IPS DF 4.7 (cell line): Measurements from ENCODE around the gene RPL7A.
"Not testable (repeated sequence)": the region's sequence is repeated elsewhere in the genome, so short reads cannot be mapped to it uniquely, and the experiment has no call there.

Experiments
- DNase-seq: peaks from one replicate; pipeline ENCODE4 v3.0.0-alpha.2; 2013; ENCODE audit warnings: low spot score; ENCODE audit errors: extremely low read depth

The RPL7A gene

DNA sequence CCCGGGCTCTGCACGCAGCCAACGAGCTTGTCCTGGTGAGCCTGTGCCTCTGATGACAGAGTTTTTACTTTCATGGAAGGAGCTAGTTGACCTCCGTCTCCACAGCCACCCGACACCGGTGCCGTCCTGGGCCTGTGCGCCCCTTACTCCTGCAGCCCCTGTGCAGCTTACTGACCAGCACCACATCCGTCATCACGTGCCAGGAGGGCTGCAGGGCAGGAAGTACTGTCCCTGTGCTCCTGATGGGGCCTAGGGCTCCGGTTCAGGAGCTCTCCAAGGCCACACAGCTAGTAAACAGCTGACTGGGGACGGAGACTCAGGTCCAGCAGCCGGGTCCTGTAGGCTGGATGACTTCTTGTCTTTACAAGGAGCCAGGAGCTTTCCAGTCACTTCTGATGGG is 38.3 kb downstream of the RPL7A start:
- no peak for DNase-seq

GRCh38 chr9:133387680-133388079 is 39.7 kb downstream of the RPL7A start:
- DNase-seq = no peak

GRCh38 chr9:133389025-133389557 is 41.1 kb downstream of the RPL7A start:
- no peak for DNase-seq

DNA sequence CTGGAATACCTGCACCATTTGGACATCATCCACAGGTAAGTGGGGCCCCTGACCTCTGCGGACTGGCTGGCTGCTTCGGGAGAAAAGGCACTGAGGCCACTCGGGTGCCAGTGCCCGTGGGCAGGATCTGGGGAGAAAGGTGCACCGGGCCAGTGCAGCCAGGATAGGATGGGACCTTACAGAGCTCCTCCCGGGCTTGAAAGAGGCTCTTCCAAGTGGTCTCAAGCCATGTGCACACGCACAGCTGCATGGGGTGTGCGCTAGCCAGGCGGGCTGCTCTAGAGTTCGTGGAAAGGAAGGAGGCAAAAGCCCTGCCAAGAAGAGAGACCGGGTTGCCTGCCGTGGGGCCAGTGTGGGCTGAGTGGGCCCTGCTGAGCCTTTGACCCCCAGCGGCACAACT is 41.5 kb downstream of the RPL7A start:
- no peak for DNase-seq

GRCh38 chr9:133390713-133391112 is 42.7 kb downstream of the RPL7A start:
- no peak for DNase-seq

DNA sequence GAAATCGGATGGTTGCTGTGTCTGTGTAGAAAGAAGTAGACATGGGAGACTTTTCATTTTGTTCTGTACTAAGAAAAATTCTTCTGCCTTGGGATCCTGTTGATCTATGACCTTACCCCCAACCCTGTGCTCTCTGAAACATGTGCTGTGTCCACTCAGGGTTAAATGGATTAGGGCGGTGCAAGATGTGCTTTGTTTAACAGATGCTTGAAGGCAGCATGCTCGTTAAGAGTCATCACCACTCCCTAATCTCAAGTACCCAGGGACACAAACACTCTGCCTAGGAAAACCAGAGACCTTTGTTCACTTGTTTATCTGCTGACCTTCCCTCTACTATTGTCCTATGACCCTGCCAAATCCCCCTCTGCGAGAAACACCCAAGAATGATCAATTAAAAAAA is 43.4 kb downstream of the RPL7A start:
- DNase-seq = not testable (repeated sequence)

- DNase-seq = not testable (repeated sequence)
Observed at GRCh38 chr9:133392308-133392707, 44.3 kb downstream of the RPL7A start.

- no peak for DNase-seq
Observed at GRCh38 chr9:133393399-133393798, 45.4 kb downstream of the RPL7A start.

- no peak for DNase-seq
Observed at GRCh38 chr9:133394687-133395271, 46.8 kb downstream of the RPL7A start.

- DNase-seq = no peak
Observed at GRCh38 chr9:133396952-133397351, 48.9 kb downstream of the RPL7A start.

- DNase-seq = no peak
Observed at GRCh38 chr9:133397370-133397769, 49.4 kb downstream of the RPL7A start.

DNA sequence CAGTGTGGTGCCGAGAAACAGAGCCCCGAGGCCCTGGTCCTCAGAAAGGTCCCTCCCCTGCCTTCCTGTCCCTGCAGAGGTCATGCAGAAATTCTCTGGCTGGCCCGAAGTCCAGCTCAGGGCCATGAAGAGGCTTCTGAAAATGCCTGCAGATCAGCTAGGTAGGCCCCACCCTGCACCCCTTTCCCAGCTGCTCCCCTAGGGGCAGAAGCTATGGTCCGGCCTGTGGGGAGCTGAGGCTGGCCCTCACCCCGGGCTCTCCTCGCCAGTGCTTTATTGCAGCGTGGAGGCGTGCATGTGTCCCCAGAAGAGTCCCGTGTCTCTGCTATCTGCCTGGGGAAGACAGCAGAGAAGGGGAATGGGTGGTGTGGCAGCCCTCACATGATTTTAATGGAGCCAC is 49.9 kb downstream of the RPL7A start:
- DNase-seq = no peak

DNA sequence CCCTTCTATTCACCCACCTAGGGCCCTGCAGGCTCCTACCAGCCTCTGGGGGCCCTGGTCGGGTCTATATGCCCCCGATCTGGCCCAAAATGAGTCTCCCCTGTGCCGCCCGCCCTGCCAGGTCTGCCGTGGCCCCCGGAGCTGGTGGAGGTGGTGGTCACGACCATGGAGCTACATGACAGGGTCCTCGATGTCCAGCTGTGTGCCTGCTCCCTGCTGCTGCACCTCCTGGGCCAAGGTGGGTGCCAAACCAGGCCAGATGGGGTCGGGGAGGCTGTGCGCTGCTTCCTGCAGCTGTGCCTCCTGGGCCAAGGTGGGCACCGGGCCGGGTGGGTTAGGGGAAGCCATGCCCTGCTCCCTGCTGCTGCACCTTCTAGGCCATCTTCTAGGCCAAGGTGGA is 52.3 kb downstream of the RPL7A start:
- DNase-seq = no peak
